ENCODE data around the gene TM6SF1. TPM values are rescaled to one million over a fixed set of nuclear protein-coding genes. Genes with fewer than 3 reads are reported as not detected.

TM6SF1 gene
- total and polyA plus RNA-seq, 2 of the 8 experiments (the other 6 are each of a cell fraction or from before 2014, with no cell fraction given), result 0.74 to 1.0 TPM

GRCh38 chr15:83068054-83068453 lies 39.4 kb upstream of the TM6SF1 start:
- H3K23ac ChIP-seq (ENCODE audit: insufficient read length), result no peak overlapping the region
- H2BK20ac ChIP-seq (ENCODE audit: low read length), result no peak overlapping the region
- H3K4ac ChIP-seq (replicated peaks; ENCODE audit: insufficient read length, low read depth, low read length), result no peak overlapping the region
- peaks cover under 1 to 7% of the 10 kb centered on the region in 2 experiments; a peak in 3 of 4 replicates for H3K9me3 ChIP-seq (ENCODE audit: insufficient read depth in 2 of 2, low read depth in 1 of 2, low read length in 1 of 2)
- H4K5ac ChIP-seq (ENCODE audit: insufficient read length, low read depth, low read length), result no peak overlapping the region
- peaks cover 15 to 34% of the 10 kb centered on the region in 2 experiments; a peak in 3 of 4 replicates for H3K79me2 ChIP-seq (ENCODE audit: control insufficient read depth in 1 of 2, insufficient read depth in 2 of 2, low read length in 2 of 2)
- no peaks in the 10 kb centered on the region; the same call in 1 of the 2 replicates for H3K23me2 ChIP-seq (ENCODE audit: low read depth, low read length)
- WGBS, 2 experiments (ENCODE audit: extremely low coverage in 1 of 2, insufficient coverage in 1 of 2, insufficient read length in 1 of 2, insufficient replicate concordance in 2 of 2, low coverage in 1 of 2, low lambda C conversion rate in 2 of 2, missing lambda C conversion rate in 1 of 2), result 89% methylated on average over 6 of the region's 6 CpGs; no CpG with 5 or more reads in 1 of the 2 experiments
- no peak overlapping the region for H2AFZ ChIP-seq (ENCODE audit: low read length)
- no peak overlapping the region for H3K27ac ChIP-seq (ENCODE audit: low read depth, low read length)
- no peak overlapping the region for H3K4me2 ChIP-seq (ENCODE audit: insufficient read depth in 1 of 2, low read depth in 2 of 2, low read length in 2 of 2)
- H2BK5ac ChIP-seq (ENCODE audit: low read depth, low read length), result no peak overlapping the region
- FAIRE-seq (no peak), DNase-seq (ENCODE audit: low read depth in 1 of 2, low spot score in 2 of 2) (no peak)
- no peak overlapping the region for H2AK5ac ChIP-seq (ENCODE audit: low read depth, low read length)
- H3K9ac ChIP-seq (replicated peaks in 1 of 4; ENCODE audit: extremely low read depth in 1 of 4, low read depth in 3 of 4, low read length in 3 of 4), result no peak overlapping the region
- no peak overlapping the region for H2BK15ac ChIP-seq (ENCODE audit: low read length)
- H4K8ac ChIP-seq (ENCODE audit: extremely low read depth, insufficient read depth, low read length), result no peak overlapping the region
- no peak overlapping the region for H2BK120ac ChIP-seq (replicated peaks; ENCODE audit: low read depth, low read length)
- peaks cover 4% of the 10 kb centered on the region in 2 experiments for H4K20me1 ChIP-seq (replicated peaks in 1 of 2; ENCODE audit: control insufficient read depth in 1 of 2, insufficient read depth in 2 of 2, low read length in 2 of 2)
- peaks cover 3 to 23% (median 8%) of the 10 kb centered on the region in 4 experiments; a peak in 6 of 7 replicates for H3K4me1 ChIP-seq (replicated peaks in 1 of 4; ENCODE audit: control insufficient read depth in 3 of 4, insufficient read depth in 4 of 4, low read length in 3 of 4)
- no peaks in the 10 kb centered on the region for H3K27me3 ChIP-seq (replicated peaks in 1 of 4; ENCODE audit: control insufficient read depth in 3 of 4, extremely low read depth in 1 of 4, insufficient read depth in 3 of 4, low read length in 3 of 4)
- ChIA-PET POLR2A (ENCODE audit: partially characterized antibody) (interaction anchor here (1.2 to 3.3 kb wide), 5 partner anchors 10 to 65 kb away, joined by 3 to 22 read pairs (median 3); partner anchors contain the start of gene TM6SF1), CTCF (ENCODE audit: partially characterized antibody) (interaction anchor here (1.3 to 1.6 kb wide), 3 partner anchors 10 to 57 kb away, joined by 3 read pairs; partner anchors contain the start of gene C15orf40)
- no peak overlapping the region for H3K18ac ChIP-seq (ENCODE audit: extremely low read depth, low read length)
- H3K36me3 ChIP-seq (ENCODE audit: control insufficient read depth in 2 of 4, insufficient read depth in 4 of 4, low read length in 3 of 4), result no peaks in the 10 kb centered on the region; a peak in 1 of 8 replicates
- H3K56ac ChIP-seq (replicated peaks; ENCODE audit: insufficient read length, low read depth, low read length), result no peak overlapping the region
- peak overlapping the region; percentile 6 for H4K91ac ChIP-seq (replicated peaks; ENCODE audit: insufficient read length, low read length)
- H3K79me1 ChIP-seq (ENCODE audit: low read depth, low read length), result no peaks in the 10 kb centered on the region
- no peak overlapping the region for H3K4me3 ChIP-seq (ENCODE audit: extremely low read depth in 1 of 4, insufficient read depth in 2 of 4, low read depth in 3 of 4, low read length in 4 of 4)
- no peak overlapping the region for H2BK12ac ChIP-seq (ENCODE audit: low read depth, low read length)
- H3K14ac ChIP-seq (ENCODE audit: insufficient read length), result no peak overlapping the region
- no peak for TF ChIP-seq TEAD4 (IDR thresholded peaks at IDR 0.05; ENCODE audit: low read depth, low read length)
- no peak for TF ChIP-seq TAF1 (IDR thresholded peaks at IDR 0.05; ENCODE audit: low read depth, low read length)
- no peak for TF ChIP-seq SP1 (IDR thresholded peaks at IDR 0.05; ENCODE audit: low read depth, low read length)
- TF ChIP-seq ZNF274 (IDR thresholded peaks at IDR 0.05; ENCODE audit: borderline replicate concordance, extremely low read depth, low read length), result no peak
- TF ChIP-seq CTBP2 (IDR thresholded peaks at IDR 0.05; ENCODE audit: borderline replicate concordance, insufficient read depth, insufficient read length, low read length), result no peak
- TF ChIP-seq SAP30 (IDR thresholded peaks at IDR 0.05; ENCODE audit: insufficient read depth, insufficient replicate concordance, low read length), result no peak
- no peak for TF ChIP-seq RXRA (IDR thresholded peaks at IDR 0.05; ENCODE audit: insufficient read depth, low read depth, low read length)
- no peak for TF ChIP-seq KDM1A (IDR thresholded peaks at IDR 0.05; ENCODE audit: borderline replicate concordance, low read length)
- TF ChIP-seq GTF2F1 (IDR thresholded peaks at IDR 0.05; ENCODE audit: borderline replicate concordance, low read depth, low read length), result no peak
- no peak for TF ChIP-seq RAD21 (IDR thresholded peaks at IDR 0.05 in 1 of 2, conservative IDR thresholded peaks at IDR 0.05 in 1 of 2; ENCODE audit: low read depth in 2 of 2, low read length in 2 of 2)
- no peak for TF ChIP-seq POLR2A (IDR thresholded peaks at IDR 0.05; ENCODE audit: control extremely low read depth in 1 of 2, low read depth in 2 of 2, low read length in 2 of 2)
- no peak for TF ChIP-seq SIN3A (conservative IDR thresholded peaks at IDR 0.05 in 1 of 2, IDR thresholded peaks at IDR 0.05 in 1 of 2; ENCODE audit: low read depth in 1 of 2, low read length in 2 of 2)
- TF ChIP-seq TAF7 (optimal IDR thresholded peaks at IDR 0.05; ENCODE audit: borderline replicate concordance, low read depth, low read length), result no peak

Measured in H1 (cell line).